ENCODE results near the gene ATP2B2. TPM values are rescaled to one million over a fixed set of nuclear protein-coding genes. Genes with fewer than 3 reads are reported as not detected.

The ATP2B2 gene
- total and polyA plus RNA-seq, 2 experiments from 2014 or later = 0.42 to 0.63 TPM

- no peaks in the 10 kb centered on the region; the same call in 2 of the 3 replicates for H3K9me3 Mint-ChIP-seq
- TF ChIP-seq EZH2phosphoT487 (IDR thresholded peaks at IDR 0.05; ENCODE audit: unreplicated experiment) = no peak
- TF ChIP-seq POLR2AphosphoS5 (IDR thresholded peaks at IDR 0.05; ENCODE audit: low read depth) = no peak
- TF ChIP-seq, protein P1, sequence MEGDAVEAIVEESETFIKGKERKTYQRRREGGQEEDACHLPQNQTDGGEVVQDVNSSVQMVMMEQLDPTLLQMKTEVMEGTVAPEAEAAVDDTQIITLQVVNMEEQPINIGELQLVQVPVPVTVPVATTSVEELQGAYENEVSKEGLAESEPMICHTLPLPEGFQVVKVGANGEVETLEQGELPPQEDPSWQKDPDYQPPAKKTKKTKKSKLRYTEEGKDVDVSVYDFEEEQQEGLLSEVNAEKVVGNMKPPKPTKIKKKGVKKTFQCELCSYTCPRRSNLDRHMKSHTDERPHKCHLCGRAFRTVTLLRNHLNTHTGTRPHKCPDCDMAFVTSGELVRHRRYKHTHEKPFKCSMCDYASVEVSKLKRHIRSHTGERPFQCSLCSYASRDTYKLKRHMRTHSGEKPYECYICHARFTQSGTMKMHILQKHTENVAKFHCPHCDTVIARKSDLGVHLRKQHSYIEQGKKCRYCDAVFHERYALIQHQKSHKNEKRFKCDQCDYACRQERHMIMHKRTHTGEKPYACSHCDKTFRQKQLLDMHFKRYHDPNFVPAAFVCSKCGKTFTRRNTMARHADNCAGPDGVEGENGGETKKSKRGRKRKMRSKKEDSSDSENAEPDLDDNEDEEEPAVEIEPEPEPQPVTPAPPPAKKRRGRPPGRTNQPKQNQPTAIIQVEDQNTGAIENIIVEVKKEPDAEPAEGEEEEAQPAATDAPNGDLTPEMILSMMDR (conservative IDR thresholded peaks at IDR 0.05; ENCODE audit: low read depth in 2 of 2) = no peak
- no peak for TF ChIP-seq CREB1 (CRISPR knock-in tag; IDR thresholded peaks at IDR 0.05; ENCODE audit: low read depth)
- no peak for TF ChIP-seq ZNF114 (CRISPR knock-in tag; IDR thresholded peaks at IDR 0.05)
- TF ChIP-seq, protein P2, sequence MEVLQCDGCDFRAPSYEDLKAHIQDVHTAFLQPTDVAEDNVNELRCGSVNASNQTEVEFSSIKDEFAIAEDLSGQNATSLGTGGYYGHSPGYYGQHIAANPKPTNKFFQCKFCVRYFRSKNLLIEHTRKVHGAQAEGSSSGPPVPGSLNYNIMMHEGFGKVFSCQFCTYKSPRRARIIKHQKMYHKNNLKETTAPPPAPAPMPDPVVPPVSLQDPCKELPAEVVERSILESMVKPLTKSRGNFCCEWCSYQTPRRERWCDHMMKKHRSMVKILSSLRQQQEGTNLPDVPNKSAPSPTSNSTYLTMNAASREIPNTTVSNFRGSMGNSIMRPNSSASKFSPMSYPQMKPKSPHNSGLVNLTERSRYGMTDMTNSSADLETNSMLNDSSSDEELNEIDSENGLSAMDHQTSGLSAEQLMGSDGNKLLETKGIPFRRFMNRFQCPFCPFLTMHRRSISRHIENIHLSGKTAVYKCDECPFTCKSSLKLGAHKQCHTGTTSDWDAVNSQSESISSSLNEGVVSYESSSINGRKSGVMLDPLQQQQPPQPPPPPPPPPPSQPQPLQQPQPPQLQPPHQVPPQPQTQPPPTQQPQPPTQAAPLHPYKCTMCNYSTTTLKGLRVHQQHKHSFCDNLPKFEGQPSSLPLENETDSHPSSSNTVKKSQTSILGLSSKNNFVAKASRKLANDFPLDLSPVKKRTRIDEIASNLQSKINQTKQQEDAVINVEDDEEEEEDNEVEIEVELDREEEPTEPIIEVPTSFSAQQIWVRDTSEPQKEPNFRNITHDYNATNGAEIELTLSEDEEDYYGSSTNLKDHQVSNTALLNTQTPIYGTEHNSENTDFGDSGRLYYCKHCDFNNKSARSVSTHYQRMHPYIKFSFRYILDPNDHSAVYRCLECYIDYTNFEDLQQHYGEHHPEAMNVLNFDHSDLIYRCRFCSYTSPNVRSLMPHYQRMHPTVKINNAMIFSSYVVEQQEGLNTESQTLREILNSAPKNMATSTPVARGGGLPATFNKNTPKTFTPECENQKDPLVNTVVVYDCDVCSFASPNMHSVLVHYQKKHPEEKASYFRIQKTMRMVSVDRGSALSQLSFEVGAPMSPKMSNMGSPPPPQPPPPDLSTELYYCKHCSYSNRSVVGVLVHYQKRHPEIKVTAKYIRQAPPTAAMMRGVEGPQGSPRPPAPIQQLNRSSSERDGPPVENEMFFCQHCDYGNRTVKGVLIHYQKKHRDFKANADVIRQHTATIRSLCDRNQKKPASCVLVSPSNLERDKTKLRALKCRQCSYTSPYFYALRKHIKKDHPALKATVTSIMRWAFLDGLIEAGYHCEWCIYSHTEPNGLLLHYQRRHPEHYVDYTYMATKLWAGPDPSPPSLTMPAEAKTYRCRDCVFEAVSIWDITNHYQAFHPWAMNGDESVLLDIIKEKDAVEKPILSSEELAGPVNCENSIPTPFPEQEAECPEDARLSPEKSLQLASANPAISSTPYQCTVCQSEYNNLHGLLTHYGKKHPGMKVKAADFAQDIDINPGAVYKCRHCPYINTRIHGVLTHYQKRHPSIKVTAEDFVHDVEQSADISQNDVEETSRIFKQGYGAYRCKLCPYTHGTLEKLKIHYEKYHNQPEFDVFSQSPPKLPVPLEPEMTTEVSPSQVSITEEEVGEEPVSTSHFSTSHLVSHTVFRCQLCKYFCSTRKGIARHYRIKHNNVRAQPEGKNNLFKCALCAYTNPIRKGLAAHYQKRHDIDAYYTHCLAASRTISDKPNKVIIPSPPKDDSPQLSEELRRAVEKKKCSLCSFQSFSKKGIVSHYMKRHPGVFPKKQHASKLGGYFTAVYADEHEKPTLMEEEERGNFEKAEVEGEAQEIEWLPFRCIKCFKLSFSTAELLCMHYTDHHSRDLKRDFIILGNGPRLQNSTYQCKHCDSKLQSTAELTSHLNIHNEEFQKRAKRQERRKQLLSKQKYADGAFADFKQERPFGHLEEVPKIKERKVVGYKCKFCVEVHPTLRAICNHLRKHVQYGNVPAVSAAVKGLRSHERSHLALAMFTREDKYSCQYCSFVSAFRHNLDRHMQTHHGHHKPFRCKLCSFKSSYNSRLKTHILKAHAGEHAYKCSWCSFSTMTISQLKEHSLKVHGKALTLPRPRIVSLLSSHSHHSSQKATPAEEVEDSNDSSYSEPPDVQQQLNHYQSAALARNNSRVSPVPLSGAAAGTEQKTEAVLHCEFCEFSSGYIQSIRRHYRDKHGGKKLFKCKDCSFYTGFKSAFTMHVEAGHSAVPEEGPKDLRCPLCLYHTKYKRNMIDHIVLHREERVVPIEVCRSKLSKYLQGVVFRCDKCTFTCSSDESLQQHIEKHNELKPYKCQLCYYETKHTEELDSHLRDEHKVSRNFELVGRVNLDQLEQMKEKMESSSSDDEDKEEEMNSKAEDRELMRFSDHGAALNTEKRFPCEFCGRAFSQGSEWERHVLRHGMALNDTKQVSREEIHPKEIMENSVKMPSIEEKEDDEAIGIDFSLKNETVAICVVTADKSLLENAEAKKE (CRISPR knock-in tag; IDR thresholded peaks at IDR 0.05) = no peak
- TF ChIP-seq ZNF331 (CRISPR knock-in tag; IDR thresholded peaks at IDR 0.05; ENCODE audit: low read depth) = no peak
- Histone ChIP-seq H3K79me2 (replicated peaks; ENCODE audit: insufficient read depth) (no peaks in the 10 kb centered on the region), H3K27ac (ENCODE audit: low read depth) (no peak overlapping the region), H3K4me2 (no peak overlapping the region), H4K20me1 (replicated peaks; ENCODE audit: insufficient read depth) (no peaks in the 10 kb centered on the region), H3K36me3 (ENCODE audit: insufficient read depth) (no peaks in the 10 kb centered on the region), H3F3A (replicated peaks; ENCODE audit: low read depth) (no peaks in the 10 kb centered on the region), H2AFZ (no peak overlapping the region), H3K27me3 (ENCODE audit: insufficient read depth) (no peaks in the 10 kb centered on the region), H3K4me1 (ENCODE audit: insufficient read depth) (no peaks in the 10 kb centered on the region), H3K4me3 (no peak overlapping the region), H3K9me2 (ENCODE audit: insufficient read depth) (no peaks in the 10 kb centered on the region)
- H3K36me3 Mint-ChIP-seq (ENCODE audit: low read depth) = no peaks in the 10 kb centered on the region
- peaks cover 15% of the 10 kb centered on the region for H3K27me3 Mint-ChIP-seq (ENCODE audit: insufficient read depth, low read depth, poor library complexity)
- DNase-seq (ENCODE audit: low spot score) = no peak
- H3K4me1 Mint-ChIP-seq = peaks cover 15% of the 10 kb centered on the region
- no peak overlapping the region for H3K4me3 Mint-ChIP-seq
- no peak overlapping the region for H3K27ac Mint-ChIP-seq
- ATAC-seq = no peak
Observed at GRCh38 chr3:10348404-10348721, 157.0 kb downstream of the ATP2B2 start.

Data from GM23338 (cell line).